ENCODE data around the gene CCKAR.
"Not testable (repeated sequence)": the region's sequence is repeated elsewhere in the genome, so short reads cannot be mapped to it uniquely, and the experiment has no call there.

CCKAR gene
- 0 to 1.8 (median 0) reads per million in 17 experiments for total RNA-seq

- DNase-seq, result no peak
Measured at GRCh38 chr4:26490111-26490959, at the start of gene CCKAR. Gene CCKAR, minus strand, starts transcription at chr4:26490484. Its CDS starts 217 bp downstream, at chr4:26490267.

GRCh38 chr4:26533685-26534084, 43.4 kb upstream of the CCKAR start:
- no peak for DNase-seq

- DNase-seq, result no peak
Measured at GRCh38 chr4:26531491-26532116, 41.3 kb upstream of the CCKAR start.

- no peak for DNase-seq
Measured at GRCh38 chr4:26530099-26530498, 39.8 kb upstream of the CCKAR start.

GRCh38 chr4:26529479-26529878, 39.2 kb upstream of the CCKAR start:
- DNase-seq, result no peak

GRCh38 chr4:26525771-26526150, 35.5 kb upstream of the CCKAR start:
- no peak for DNase-seq

GRCh38 chr4:26525136-26525770, 35.0 kb upstream of the CCKAR start:
- no peak for DNase-seq

GRCh38 chr4:26524011-26524410, 33.7 kb upstream of the CCKAR start:
- no peak for DNase-seq

GRCh38 chr4:26522478-26522877, 32.2 kb upstream of the CCKAR start:
- DNase-seq, result no peak

GRCh38 chr4:26520728-26521450, 30.6 kb upstream of the CCKAR start:
- no peak for DNase-seq

GRCh38 chr4:26515936-26516335, 25.7 kb upstream of the CCKAR start:
- no peak for DNase-seq

- DNase-seq, result no peak
Measured at GRCh38 chr4:26510334-26510964, 20.2 kb upstream of the CCKAR start.

GRCh38 chr4:26509681-26510333, 19.5 kb upstream of the CCKAR start:
- DNase-seq, result no peak

GRCh38 chr4:26507286-26507685, 17.0 kb upstream of the CCKAR start:
- DNase-seq, result no peak

- no peak for DNase-seq
Measured at GRCh38 chr4:26503844-26504243, 13.6 kb upstream of the CCKAR start.

GRCh38 chr4:26503427-26503826, 13.1 kb upstream of the CCKAR start:
- no peak for DNase-seq

GRCh38 chr4:26500565-26500999, 10.3 kb upstream of the CCKAR start:
- DNase-seq, result not testable (repeated sequence)

- no peak for DNase-seq
Measured at GRCh38 chr4:26496207-26496783, 6.0 kb upstream of the CCKAR start.

GRCh38 chr4:26493461-26493860, 3.2 kb upstream of the CCKAR start:
- DNase-seq, result no peak

- DNase-seq, result no peak
Measured at GRCh38 chr4:26491449-26492170, 1.3 kb upstream of the CCKAR start.

- DNase-seq, result no peak
Measured at GRCh38 chr4:26490960-26491284, 638 bp upstream of the CCKAR start.
